GM23338 (cell line): ENCODE results near the gene RABL3. TPM values are rescaled to one million over a fixed set of nuclear protein-coding genes. Genes with fewer than 3 reads are reported as not detected.

Experiments used
- ATAC-seq: fragments of 200-7000 bp; cut with Tn5 transposase; 3 replicates; pipeline ENCODE4 v1.9.1; 2020
- DNase-seq: peaks from one replicate; pipeline ENCODE4 v3.0.0-alpha.2; 2015; ENCODE audit warnings: low spot score
- H2AFZ ChIP-seq: fragments of 200-600 bp; sonication (generic); 2 replicates; pipeline ENCODE4 v1.8.0; 2016; ENCODE audit warnings: antibody characterized with exemption, mild to moderate bottlenecking, moderate library complexity
- H3F3A ChIP-seq: fragments of 200-600 bp; sonication (generic); replicated peaks from 2 replicates; pipeline ENCODE4 v1.8.0; 2017; ENCODE audit warnings: antibody characterized with exemption, mixed run types, low read depth
- H3K27ac ChIP-seq: fragments of 200-600 bp; sonication (generic); 2 replicates; pipeline ENCODE4 v1.6.1; 2016; ENCODE audit warnings: low read depth
- H3K27me3 ChIP-seq: fragments of 200-600 bp; sonication (generic); 2 replicates; pipeline ENCODE4 v1.8.0; 2016; ENCODE audit warnings: mild to moderate bottlenecking, mixed run types, moderate library complexity; ENCODE audit not compliant: insufficient read depth
- H3K36me3 ChIP-seq: fragments of 200-600 bp; sonication (generic); 2 replicates; pipeline ENCODE4 v1.8.0; 2016; ENCODE audit warnings: mild to moderate bottlenecking; ENCODE audit not compliant: insufficient read depth
- H3K4me1 ChIP-seq: fragments of 200-600 bp; sonication (generic); 2 replicates; pipeline ENCODE4 v1.8.0; 2016; ENCODE audit warnings: mild to moderate bottlenecking, moderate library complexity; ENCODE audit not compliant: insufficient read depth
- H3K4me2 ChIP-seq: fragments of 200-600 bp; sonication (generic); 2 replicates; pipeline ENCODE4 v1.7.1; 2017; ENCODE audit warnings: mixed run types
- H3K4me3 ChIP-seq: fragments of 200-600 bp; sonication (generic); 2 replicates; pipeline ENCODE4 v1.6.1; 2016; ENCODE audit warnings: mixed run types
- H3K79me2 ChIP-seq: fragments of 200-600 bp; sonication (generic); replicated peaks from 2 replicates; pipeline ENCODE4 v1.8.0; 2017; ENCODE audit warnings: mild to moderate bottlenecking; ENCODE audit not compliant: insufficient read depth
- H3K9me2 ChIP-seq: fragments of 200-600 bp; sonication (generic); 2 replicates; pipeline ENCODE4 v1.8.0; 2017; ENCODE audit not compliant: insufficient read depth
- H4K20me1 ChIP-seq: fragments of 200-600 bp; sonication (generic); replicated peaks from 2 replicates; pipeline ENCODE4 v1.8.0; 2017; ENCODE audit warnings: mild to moderate bottlenecking; ENCODE audit not compliant: insufficient read depth
- H3K27ac Mint-ChIP-seq: 2 replicates; pipeline ENCODE4 v1.8.0; 2020; ENCODE audit warnings: inconsistent platforms, mild to moderate bottlenecking, moderate library complexity, mixed read lengths
- H3K27me3 Mint-ChIP-seq: 3 replicates; pipeline ENCODE4 v1.8.0; 2022; ENCODE audit warnings: low read depth, mild to moderate bottlenecking, moderate library complexity, mixed read lengths, inconsistent platforms; ENCODE audit not compliant: insufficient read depth, poor library complexity
- H3K36me3 Mint-ChIP-seq: 3 replicates; pipeline ENCODE4 v1.8.0; 2021; ENCODE audit warnings: low read depth, mild to moderate bottlenecking, inconsistent platforms, moderate library complexity, mixed read lengths
- H3K4me1 Mint-ChIP-seq: 3 replicates; pipeline ENCODE4 v1.8.0; 2020; ENCODE audit warnings: mild to moderate bottlenecking, inconsistent platforms, mixed read lengths
- H3K4me3 Mint-ChIP-seq: 3 replicates; pipeline ENCODE4 v1.8.0; 2021; ENCODE audit warnings: moderate library complexity, mild to moderate bottlenecking, inconsistent platforms, mixed read lengths
- H3K9me3 Mint-ChIP-seq: 3 replicates; pipeline ENCODE4 v1.8.0; 2020; ENCODE audit warnings: moderate library complexity, mild to moderate bottlenecking, inconsistent platforms, mixed read lengths
- CREB1 ChIP-seq: fragments of 250-450 bp; sonication (Bioruptor Pico); IDR thresholded peaks from 2 replicates; pipeline ENCODE4 v1.5.0; 2020; ENCODE audit warnings: low read depth, mild to moderate bottlenecking, moderate library complexity
- CTCF ChIP-seq, 2 experiments: fragments of 200-600 bp in 1 of 2; sonication (generic) in 1 of 2; conservative IDR thresholded peaks; 2 replicates each; pipeline versions ENCODE4 v1.5.1 to v1.6.1; 2016 to 2017; ENCODE audit warnings: antibody characterized with exemption in 2 of 2, low read depth in 2 of 2, mild to moderate bottlenecking in 2 of 2, moderate library complexity in 1 of 2
- ETS1 ChIP-seq: IDR thresholded peaks from 2 replicates; pipeline ENCODE4 v1.6.1; 2016; ENCODE audit warnings: antibody characterized with exemption
- EZH2 ChIP-seq: fragments of 200-600 bp; sonication (generic); IDR thresholded peaks from one replicate; pipeline ENCODE4 v1.8.0; 2017; ENCODE audit warnings: antibody characterized with exemption, mild to moderate bottlenecking, low read depth; ENCODE audit not compliant: unreplicated experiment
- EZH2phosphoT487 ChIP-seq: fragments of 200-600 bp; sonication (generic); IDR thresholded peaks from one replicate; pipeline ENCODE4 v1.8.1; 2018; ENCODE audit warnings: antibody characterized with exemption; ENCODE audit not compliant: unreplicated experiment
- JUNB ChIP-seq: IDR thresholded peaks from one replicate; pipeline ENCODE4 v1.6.1; 2016; ENCODE audit warnings: antibody characterized with exemption; ENCODE audit not compliant: unreplicated experiment
- NANOG ChIP-seq: IDR thresholded peaks from 2 replicates; pipeline ENCODE4 v1.6.1; 2016; ENCODE audit warnings: antibody characterized with exemption, borderline replicate concordance
- POLR2AphosphoS5 ChIP-seq: IDR thresholded peaks from 2 replicates; pipeline ENCODE4 v1.6.1; 2016; ENCODE audit warnings: antibody characterized with exemption, low read depth
- STAT1 ChIP-seq: IDR thresholded peaks from one replicate; pipeline ENCODE4 v1.6.1; 2016; ENCODE audit warnings: antibody characterized with exemption; ENCODE audit not compliant: unreplicated experiment
- ZNF114 ChIP-seq: fragments of 250-450 bp; sonication (Bioruptor Pico); IDR thresholded peaks from 2 replicates; pipeline ENCODE4 v1.5.0; 2020; ENCODE audit warnings: mild to moderate bottlenecking, moderate library complexity
- ZNF331 ChIP-seq: fragments of 250-450 bp; sonication (Bioruptor Pico); IDR thresholded peaks from 2 replicates; pipeline ENCODE4 v1.5.0; 2020; ENCODE audit warnings: low read depth, mild to moderate bottlenecking, moderate library complexity
- ZNF462 ChIP-seq: fragments of 250-450 bp; sonication (Bioruptor Pico); IDR thresholded peaks from 2 replicates; pipeline ENCODE4 v1.5.0; 2020; ENCODE audit warnings: mild to moderate bottlenecking, moderate library complexity
- polyA plus RNA-seq: library from polyadenylated mRNA; unstranded; fragments of >200 nt; fragmentation: Nextera tagmentation; extraction: Ambion mirVana; gene quantifications from 2 replicates; pipeline ENCODE4 v1.2.1, GENCODE V29; 2016
- total RNA-seq: library from RNA; depleted of rRNA; stranded (reverse); fragments of >200 nt; shearing (Covaris generic); gene quantifications from 2 replicates; pipeline ENCODE4 v1.2.3, GENCODE V29; 2014
- TF ChIP-seq, protein P1 (sequence below): IDR thresholded peaks from one replicate; pipeline ENCODE4 v1.6.1; 2018; ENCODE audit warnings: antibody characterized with exemption; ENCODE audit not compliant: unreplicated experiment

The RABL3 gene
- total and polyA plus RNA-seq, 2 experiments from 2014 or later: 7.8 to 9.8 TPM

DNA sequence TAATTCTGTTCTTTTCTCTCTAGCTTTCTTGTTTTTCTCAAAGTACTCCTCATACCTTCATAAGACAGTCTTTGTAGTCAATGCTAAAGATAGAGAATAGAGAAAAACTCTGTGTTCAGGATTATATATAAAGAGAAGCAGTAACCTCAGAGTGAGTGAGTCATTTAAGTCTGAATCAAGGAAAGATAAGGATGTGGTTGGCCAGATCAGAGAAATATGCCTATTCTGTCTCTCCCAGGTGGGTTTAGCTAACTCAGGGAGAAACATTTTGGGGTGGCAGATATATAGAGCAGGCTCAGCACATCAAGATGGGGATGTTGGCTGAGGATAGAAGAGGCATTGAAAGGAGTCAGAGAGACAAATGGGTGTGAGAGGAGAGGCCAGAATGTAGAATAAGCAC lies 31.6 kb upstream of the RABL3 start:
- H2AFZ ChIP-seq: no peak overlapping the region
- no peak overlapping the region for H3K27ac ChIP-seq
- no peak overlapping the region for H3K27ac Mint-ChIP-seq
- no peaks in the 10 kb centered on the region for H3K27me3 Mint-ChIP-seq
- no peaks in the 10 kb centered on the region for H3K27me3 ChIP-seq
- 0 out of 2 replicates have a peak, but pooled peaks cover 6% of the 10 kb centered on the region for H3K36me3 ChIP-seq
- H3K9me3 Mint-ChIP-seq: no peaks in the 10 kb centered on the region
- DNase-seq (no peak), ATAC-seq (no peak)
- peaks cover 30% of the 10 kb centered on the region for H3K4me1 Mint-ChIP-seq
- peaks cover 2% of the 10 kb centered on the region; the same call in 1 of the 2 replicates for H4K20me1 ChIP-seq
- peaks cover 37% of the 10 kb centered on the region for H3K79me2 ChIP-seq
- H3K36me3 Mint-ChIP-seq: peaks cover 27% of the 10 kb centered on the region
- H3K4me3 Mint-ChIP-seq: no peak overlapping the region
- no peak overlapping the region for H3K4me3 ChIP-seq
- H3K9me2 ChIP-seq: no peaks in the 10 kb centered on the region
- H3K4me2 ChIP-seq: no peak overlapping the region
- no peaks in the 10 kb centered on the region for H3F3A ChIP-seq
- TF ChIP-seq STAT1 (no peak), JUNB (no peak), ETS1 (no peak), ZNF331 (CRISPR knock-in tag) (no peak), CTCF (conservative IDR thresholded peaks at IDR 0.05; ENCODE audit: low read depth in 2 of 2) (no peak), EZH2phosphoT487 (no peak), ZNF114 (CRISPR knock-in tag) (no peak), CREB1 (CRISPR knock-in tag) (no peak), POLR2AphosphoS5 (no peak), EZH2 (no peak), NANOG (no peak), ZNF462 (CRISPR knock-in tag) (no peak)
- TF ChIP-seq, protein P1, sequence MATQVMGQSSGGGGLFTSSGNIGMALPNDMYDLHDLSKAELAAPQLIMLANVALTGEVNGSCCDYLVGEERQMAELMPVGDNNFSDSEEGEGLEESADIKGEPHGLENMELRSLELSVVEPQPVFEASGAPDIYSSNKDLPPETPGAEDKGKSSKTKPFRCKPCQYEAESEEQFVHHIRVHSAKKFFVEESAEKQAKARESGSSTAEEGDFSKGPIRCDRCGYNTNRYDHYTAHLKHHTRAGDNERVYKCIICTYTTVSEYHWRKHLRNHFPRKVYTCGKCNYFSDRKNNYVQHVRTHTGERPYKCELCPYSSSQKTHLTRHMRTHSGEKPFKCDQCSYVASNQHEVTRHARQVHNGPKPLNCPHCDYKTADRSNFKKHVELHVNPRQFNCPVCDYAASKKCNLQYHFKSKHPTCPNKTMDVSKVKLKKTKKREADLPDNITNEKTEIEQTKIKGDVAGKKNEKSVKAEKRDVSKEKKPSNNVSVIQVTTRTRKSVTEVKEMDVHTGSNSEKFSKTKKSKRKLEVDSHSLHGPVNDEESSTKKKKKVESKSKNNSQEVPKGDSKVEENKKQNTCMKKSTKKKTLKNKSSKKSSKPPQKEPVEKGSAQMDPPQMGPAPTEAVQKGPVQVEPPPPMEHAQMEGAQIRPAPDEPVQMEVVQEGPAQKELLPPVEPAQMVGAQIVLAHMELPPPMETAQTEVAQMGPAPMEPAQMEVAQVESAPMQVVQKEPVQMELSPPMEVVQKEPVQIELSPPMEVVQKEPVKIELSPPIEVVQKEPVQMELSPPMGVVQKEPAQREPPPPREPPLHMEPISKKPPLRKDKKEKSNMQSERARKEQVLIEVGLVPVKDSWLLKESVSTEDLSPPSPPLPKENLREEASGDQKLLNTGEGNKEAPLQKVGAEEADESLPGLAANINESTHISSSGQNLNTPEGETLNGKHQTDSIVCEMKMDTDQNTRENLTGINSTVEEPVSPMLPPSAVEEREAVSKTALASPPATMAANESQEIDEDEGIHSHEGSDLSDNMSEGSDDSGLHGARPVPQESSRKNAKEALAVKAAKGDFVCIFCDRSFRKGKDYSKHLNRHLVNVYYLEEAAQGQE: no peak
- H3K4me1 ChIP-seq: peaks cover 9% of the 10 kb centered on the region; the same call in 1 of the 2 replicates
